M059J (cell line): ENCODE results near the gene THSD7B. TPM values are rescaled to one million over a fixed set of nuclear protein-coding genes. Genes with fewer than 3 reads are reported as not detected.
"Not testable (repeated sequence)": the region's sequence is repeated elsewhere in the genome, so short reads cannot be mapped to it uniquely, and the experiment has no call there.

ENCODE experiments used
- DNase-seq: peaks from one replicate; pipeline ENCODE4 v3.0.0-alpha.2; 2012; ENCODE audit warnings: low read depth
- total RNA-seq: library from RNA; depleted of rRNA; stranded (reverse); fragments of >200 nt; shearing (Covaris generic); gene quantifications from 2 replicates; pipeline ENCODE4 v1.2.3, GENCODE V29; 2014

The THSD7B gene
- total RNA-seq, 1 experiment from 2014 or later = 0.05 TPM

DNA sequence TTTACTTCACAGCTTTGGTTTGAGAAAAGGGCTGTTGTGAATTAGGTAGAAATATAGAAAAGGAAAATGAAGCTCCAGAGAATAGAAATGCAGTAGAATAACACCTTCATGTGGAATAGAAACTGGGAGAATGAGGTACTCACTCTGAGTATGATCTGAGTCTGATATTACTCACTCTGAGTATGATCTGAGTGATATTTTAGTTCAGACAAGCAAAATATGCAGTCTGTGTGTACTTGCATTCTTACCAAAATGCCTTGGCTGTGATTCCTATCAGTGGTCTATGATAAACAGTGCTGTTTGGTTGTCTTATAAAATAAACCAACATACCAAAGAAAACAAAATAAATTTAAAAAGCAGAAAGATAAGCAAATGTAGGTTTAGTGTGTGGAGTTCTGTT is 487.6 kb downstream of the THSD7B start:
- DNase-seq = peak; percentile 35

DNA sequence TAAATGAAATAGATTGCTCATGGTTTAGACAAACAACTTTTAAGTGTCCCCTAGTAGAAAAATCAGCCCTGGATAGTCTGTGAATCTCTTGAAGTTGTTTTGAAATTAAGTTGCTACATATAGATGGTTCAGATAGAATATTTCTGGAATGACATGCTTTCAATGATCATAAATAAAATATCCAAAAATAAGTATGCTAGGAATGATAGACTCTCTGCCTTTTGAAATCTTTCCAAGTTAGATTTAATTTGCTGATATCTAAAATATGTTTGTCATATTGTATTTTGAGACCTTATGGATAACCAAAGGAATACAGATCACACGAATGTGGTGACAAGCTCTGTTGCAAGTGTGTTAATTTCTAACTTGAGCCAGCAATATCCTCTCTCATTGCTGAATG is 488.7 kb downstream of the THSD7B start:
- DNase-seq = no peak

DNA sequence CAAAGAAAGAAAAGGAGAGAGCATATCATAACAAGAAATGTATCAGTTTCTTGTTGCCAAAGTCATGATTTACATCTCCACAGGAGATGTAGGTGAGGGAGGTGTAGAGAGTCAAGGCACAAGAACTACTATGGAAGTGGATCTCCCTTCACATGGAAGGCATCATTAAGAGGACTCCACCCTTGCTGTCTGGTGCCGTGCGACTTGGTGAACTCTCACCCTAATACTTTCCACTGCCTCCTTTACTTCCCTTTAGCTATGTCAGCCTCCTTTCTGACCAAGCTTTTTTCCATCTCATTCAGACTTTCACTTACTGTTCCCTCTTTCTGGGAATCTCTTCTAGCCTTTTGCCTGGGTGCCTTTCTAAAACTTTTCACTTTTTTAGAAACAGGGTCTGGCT is 490.0 kb downstream of the THSD7B start:
- DNase-seq = no peak

DNA sequence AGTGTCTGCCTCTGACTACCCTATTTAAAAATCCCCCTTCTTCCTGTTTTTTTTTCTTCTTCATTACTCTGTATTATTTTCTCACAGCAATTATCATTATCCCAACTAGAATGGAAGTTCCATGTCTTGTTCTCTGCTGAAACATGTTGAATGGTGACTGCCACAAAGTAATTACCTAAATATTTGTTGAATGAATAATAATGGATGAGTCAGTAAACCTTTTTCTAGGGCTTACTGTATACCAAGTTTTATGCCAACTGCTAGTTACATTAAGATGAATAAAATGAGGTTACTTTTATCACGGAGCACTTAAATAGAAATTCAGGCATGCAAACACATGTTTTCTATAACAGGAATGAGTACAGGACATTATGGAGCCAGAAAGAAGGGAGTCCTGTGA is 490.6 kb downstream of the THSD7B start:
- peak; percentile 62 for DNase-seq

DNA sequence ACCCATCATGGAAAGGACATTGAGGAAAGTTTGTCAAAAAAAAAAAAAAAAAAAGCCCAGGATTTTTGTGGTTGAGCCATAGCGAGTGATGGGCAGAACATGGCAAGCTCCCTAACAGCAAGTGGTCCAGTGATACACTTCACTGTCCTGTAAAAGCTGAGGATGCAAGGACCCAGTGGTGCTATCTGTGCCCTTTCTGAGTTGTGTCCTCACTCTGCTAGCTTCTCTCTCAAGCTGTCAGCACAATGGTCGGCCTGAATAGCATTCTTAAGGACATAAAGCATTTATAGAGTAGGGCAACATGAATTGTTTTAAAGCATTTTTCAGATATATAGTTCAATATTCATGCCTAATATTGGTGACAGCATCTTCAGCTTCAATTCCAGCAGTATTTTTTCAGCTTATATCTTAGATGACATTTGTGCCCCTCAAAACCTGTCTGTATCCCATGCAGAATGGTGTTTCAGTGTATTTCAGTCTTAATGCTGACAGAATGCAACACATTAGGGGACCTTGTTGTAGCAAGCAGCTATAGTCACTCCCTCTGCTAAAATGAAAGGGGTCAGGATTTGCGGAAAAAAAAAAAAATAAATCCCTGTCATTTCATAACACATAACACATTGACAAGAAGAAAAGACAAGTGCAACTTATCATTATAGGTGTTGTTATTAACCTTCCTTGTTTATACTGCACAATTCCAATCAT is 496.7 kb downstream of the THSD7B start:
- no peak for DNase-seq

DNA sequence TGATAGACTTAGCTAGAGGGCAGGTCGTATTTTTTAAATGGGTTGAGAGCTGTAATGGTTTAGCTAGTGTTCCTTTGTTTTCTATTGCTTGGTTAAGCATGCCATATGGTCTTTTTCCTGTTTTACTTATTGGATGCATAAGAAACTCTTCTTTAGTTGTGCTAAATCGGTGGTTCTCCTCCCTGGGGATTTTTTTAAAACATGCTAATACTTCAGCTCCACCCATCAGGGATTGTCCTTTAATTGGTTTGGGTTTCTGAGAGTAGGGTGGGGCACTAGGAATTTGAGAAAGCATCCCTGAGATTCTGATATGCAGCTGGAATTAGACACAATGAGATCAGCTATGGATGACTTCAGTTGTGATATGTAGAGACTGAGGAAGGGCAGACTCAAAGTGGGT is 497.2 kb downstream of the THSD7B start:
- DNase-seq = no peak

DNA sequence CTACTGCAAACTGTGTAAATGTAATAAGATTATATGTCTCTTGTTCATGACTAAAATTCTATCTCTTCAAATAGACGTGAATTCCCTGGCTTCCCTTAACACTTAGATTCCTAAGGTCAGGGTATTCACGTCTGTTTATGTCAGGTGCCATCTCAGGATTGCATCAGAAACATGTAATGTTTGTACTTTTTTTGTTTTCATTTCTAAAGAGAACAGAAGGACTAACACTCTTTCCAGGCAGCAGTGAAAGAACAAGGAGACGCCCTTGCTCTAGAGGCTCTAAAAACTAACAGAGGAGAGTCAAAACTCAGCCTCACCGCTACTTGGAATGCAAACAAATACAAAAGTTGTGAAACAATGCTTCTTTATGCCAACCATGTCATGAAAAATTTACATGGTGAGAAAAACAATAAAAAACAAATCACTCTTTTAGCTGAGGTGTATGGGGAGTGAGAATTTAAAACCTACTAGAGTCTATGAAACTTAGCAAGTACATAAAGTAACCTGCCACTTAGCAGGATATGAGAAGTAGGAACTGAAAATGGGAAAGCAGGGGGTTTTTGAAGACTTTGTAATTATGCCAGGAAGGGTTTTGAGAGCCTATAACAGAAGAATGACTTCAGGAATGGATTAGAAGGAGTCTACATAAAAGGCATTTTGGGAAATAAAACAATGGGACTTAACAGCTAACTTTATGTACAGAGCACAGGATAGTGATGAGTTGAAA is 522.7 kb downstream of the THSD7B start:
- no peak for DNase-seq

DNA sequence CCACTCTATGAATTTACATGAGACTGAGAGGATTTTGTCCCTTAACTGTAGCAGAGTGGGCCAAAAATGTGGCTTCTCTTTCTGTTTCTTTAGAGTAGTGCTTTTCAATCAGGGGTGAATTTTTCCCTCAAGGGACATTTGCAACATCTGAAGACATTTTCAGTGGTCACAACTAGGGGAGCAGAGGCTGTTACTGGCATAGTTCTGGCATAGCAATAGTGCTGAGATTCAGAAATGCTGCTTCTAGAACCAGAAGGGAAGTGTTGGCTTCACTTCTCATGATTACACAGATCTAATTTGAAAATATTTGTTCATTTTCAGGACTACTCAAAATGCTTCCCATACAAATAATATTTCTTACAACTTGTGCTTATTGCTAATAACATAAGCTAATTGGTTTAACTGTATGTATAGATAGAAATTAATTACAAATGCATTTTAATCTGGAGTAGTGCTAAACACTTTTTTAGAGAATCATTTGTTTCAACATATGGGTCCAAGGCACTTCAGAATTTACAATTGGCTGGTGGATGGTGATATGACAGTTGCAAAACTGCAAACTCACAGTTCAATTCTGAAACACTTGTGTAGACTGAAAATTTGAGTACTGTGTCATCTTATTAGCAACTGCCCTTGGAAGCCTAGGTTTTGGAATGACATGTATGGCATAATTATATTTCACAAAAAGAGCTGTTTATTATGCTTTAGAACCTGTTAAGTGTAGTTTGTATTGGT is 526.7 kb downstream of the THSD7B start:
- DNase-seq = no peak

DNA sequence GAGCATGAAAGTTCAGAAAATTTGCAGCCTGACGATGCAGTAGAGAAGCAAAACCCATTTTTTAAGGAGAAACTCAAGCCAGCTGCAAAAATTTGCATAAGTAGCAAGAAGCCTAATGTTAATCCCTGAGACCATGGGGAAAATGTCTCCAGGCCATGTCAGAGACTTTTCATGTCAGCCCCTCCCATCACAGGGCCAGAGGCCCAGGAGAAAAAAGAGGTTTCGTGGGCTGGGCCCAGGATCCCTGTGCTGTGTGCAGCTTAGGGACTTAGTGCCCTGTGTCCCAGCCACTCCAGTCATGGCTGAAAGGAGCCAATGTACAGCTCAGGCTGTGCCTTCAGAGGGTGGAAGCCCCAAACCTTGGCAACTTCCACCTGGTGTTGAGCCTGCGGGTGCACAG is 533.0 kb downstream of the THSD7B start:
- no peak for DNase-seq

DNA sequence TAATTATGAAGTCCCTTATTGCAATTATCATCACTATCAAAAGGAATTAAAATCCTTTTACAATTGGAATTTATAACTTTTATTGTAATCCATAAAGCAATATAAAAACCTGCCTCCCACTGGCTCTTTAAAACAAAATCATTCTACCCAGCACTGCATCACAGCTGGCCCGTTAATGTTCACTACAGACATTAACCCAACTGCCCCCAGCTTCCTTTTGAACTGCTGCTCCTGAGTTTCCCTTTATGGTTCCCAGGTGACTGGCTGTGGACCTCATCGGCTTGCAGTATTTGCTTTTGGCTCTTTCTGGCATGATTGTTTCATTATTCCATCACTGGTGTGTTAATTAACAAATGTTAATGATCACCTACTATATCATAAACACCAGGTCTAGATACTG is 535.6 kb downstream of the THSD7B start:
- no peak for DNase-seq

DNA sequence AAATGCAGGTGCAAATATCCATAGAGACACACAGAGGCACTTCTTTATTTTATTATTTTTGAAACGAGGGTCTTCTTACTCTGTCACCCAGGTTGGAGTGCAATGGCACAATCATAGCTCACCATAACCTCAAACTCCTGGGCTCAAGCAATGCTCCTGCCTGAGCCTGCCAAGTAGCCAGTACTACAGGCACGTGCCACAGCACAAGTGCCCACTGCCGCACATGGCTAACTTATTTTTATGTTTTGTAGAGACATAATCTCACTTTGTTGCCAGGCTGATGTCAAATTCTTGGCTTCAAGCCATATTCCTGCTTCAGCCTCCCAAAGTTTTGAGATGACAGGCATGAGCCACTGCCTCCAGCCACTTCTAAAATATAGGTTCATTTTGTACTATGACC is 537.6 kb downstream of the THSD7B start:
- DNase-seq = no peak

DNA sequence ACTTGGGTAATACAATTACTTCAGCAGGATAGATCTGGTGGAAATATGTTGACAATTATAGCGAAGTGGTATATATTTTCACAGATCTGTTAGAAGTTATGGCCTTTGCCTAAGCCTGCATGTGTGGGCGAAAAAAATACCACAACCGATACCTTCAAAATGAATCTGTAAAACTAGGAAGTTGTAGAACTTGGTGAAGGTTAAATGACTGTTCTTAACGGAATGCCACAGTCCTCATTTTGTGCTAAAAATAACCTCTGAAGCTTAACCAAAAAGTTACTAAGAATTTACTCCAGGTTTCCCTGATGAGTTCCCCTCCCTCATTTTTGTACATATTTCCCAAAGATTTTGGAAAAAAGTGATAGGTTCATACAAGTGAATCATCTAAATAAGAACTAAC is 550.7 kb downstream of the THSD7B start:
- DNase-seq = peak; percentile 13

DNA sequence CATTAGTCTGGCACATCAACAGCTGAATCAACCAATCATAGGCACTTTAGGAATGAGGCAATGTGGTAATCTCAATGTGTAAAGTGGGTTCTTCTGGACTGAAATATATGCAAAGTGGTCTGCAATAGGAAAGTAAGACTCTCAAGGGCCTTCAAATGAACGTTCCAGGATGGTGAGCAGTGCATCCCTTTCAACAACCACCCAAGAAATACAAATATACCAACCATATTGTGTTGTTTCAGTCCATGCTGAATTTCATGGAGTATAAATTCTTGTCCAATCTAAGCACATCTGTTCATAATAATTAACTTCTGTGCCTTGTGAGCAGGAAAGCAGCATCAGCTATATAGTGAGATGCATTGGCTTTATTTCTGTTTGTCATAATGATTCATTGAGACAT is 556.2 kb downstream of the THSD7B start:
- no peak for DNase-seq

DNA sequence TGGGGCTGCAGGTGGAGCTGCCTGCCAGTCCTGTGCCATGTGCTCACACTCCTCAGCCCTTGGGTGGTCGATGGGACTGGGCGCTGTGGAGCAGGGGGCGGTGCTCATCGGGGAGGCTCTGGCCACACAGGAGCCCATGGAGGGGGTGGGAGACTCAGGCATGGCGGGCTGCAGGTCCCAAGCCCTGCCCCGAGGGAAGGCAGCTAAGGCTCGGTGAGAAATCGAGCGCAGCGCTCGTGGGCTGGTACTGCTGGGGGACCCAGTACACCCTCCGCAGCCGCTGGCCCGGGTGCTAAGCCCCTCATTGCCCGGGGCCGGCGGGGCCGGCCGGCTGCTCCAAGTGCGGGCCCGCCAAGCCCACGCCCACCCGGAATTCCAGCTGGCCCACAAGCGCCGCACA is 566.2 kb downstream of the THSD7B start:
- not testable (repeated sequence) for DNase-seq

DNA sequence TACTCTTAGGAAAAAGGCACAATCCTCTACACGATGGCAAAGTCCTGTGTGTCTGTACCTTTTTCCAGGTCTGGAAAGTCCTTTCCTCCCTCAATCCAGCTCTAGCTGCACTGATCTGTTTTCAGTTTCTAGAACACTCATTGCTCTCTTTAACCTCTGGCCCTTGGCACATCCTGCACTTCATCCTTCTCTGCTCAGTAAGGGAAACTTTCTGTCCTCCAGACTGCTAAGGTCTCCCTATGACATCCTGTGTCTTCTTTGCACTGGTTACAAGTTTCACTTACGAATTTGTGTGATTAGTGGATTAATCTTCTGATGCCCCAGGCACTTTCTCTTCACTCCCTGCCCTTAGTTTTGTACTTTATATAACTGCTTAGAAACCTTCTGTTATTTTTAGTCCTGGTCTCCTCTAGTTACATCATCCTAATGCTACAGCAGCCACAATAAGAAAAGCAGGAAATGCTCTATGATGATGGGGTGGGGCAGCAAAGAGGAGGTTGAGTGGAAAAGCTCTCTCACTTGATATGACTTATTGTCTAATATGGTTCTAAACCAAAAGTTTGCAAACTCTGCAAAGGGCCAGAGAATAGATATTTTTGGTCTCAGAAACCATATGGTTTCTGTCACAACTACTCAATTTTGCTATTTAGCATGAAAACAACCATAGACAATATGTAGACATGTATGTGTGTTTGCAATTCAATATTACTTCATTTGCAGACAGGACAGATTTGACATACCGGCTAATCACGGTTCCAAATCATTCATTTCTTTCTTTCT is 568.2 kb downstream of the THSD7B start:
- peak; percentile 20 for DNase-seq

DNA sequence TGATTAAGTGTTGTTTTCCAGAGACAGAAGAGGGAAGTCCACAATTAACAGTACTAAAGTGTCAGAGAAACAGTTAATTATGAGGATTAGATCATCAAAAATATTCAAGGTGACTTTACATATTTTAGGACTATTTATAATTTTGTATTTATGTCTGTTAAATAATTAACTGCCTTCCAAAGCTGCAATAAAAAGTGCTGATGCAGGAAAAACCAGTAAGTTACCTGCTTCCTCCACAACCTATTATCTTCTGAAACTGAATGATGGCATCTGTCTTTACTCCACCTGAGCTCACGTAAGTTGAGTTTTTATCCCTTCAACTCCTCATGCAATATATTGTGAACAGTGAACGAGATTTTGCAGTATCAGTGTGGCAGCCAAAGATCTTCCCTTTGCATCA is 570.7 kb downstream of the THSD7B start:
- no peak for DNase-seq

DNA sequence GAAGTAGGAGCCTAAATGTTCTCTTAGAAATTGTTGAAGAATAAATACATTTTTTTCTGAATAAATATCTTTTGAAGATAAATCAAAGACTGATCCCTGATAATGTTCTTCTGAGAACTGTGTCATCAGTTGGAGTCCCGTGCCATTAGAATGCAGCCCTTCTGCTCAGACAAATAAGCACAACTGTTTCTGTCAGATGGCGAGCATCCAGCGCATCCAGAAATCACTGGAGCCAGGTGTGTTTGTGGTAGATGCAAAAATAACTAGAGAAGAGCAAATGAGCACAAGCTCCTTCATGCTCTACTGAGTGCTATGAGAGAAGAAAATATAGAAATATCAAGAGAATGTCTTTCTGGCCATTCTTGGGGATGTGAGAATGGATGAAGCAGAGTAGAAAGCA is 573.7 kb downstream of the THSD7B start:
- no peak for DNase-seq

DNA sequence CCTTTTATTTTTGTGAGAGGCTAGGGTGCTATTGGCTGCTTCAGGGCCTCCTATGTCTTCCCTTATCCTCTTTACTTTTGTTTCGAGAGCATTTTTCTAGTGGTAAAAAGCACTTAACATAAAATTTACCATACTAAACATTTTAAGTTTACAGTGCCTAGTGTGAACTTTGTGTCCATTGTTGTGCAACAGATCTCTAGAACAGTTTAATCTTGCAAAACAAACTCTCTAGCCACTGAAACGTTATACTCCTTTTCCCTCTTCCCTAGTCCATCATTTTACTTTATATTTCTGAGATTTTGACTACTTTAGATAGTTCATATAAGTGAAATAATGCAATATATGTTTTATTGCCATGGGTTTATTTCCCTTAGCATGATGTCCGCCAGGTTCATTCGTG is 580.6 kb downstream of the THSD7B start:
- no peak for DNase-seq

DNA sequence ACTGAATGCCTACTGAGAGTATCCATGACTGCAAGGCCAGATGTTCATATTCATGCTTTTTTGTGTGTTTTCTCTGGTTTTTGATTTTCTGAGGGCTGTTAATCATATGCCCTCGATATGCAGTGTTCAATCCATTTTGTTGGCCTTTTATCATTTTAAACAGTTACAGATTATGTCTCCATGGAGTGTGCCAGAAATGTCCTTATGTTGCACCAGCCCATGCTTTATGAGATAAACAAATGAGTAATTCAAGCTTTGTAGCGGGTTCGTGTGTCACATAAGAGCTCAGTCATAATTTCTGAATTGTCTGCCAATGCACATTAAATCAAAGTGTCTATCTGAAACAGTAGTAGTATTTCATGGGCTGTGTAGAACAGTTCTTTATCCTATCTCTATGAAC is 583.0 kb downstream of the THSD7B start:
- no peak for DNase-seq

DNA sequence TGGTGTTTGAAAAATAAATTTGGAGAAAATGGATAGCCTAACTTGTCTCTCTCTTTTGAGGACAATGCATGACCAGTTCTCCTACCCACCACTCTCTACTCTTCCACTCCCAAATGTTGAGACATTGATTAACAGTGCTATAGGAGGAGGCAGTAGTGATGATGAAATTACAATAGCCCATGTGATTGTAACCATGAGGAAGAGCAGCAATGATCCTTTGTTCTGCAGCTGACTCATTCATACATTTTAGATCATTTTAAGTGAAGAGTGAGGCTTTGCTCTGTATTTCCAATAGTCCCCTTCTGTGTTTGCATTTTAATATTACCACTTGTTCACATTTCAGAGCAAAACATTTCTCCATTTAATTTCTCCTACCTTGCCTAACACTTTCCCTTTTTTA is 592.3 kb downstream of the THSD7B start:
- no peak for DNase-seq

DNA sequence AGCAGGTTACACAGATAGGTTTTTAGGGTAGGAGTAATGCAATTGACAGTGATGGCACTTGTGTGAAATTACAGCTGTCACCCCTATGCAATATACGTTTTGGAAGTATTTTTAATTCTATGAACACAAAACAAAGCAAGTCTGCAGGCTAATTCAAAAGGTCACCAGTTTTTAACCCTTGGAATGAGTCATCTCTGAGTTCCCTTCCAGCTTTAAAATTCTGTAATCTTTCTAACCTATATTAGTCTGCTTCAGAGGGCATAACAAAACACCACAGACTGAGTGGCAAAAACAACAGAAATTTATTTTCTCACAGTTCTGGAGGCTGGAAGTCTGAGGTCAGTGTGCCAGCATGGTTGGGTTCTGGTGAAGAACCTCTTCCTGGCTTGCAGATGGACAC is 602.0 kb downstream of the THSD7B start:
- peak; percentile 24 for DNase-seq

DNA sequence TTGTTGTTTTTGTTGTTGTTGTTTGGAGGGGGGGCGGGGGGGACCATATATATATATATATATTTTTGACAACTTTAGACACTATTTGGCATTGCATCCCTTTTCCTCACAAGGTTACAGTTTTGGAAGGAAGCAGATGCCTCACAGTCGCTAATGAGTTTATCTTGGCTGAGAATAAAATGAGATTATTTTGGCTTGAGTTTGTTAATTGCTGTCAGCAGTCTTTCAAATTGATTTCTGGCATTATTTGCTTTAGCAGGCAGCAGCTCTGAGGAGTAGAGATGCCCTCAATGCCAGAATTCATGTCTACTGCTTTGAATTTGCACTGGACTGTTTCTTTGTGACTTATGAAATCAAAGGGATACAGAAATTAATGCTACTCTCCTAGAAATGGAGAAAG is 603.8 kb downstream of the THSD7B start:
- no peak for DNase-seq
